GM23338 (cell line): ENCODE results near the gene MAP7D1. TPM values are rescaled to one million over a fixed set of nuclear protein-coding genes. Genes with fewer than 3 reads are reported as not detected.

Experiments
- ATAC-seq: fragments of 200-7000 bp; cut with Tn5 transposase; 3 replicates; pipeline ENCODE4 v1.9.1; 2020
- DNase-seq: peaks from one replicate; pipeline ENCODE4 v3.0.0-alpha.2; 2015; ENCODE audit warnings: low spot score
- H2AFZ ChIP-seq: fragments of 200-600 bp; sonication (generic); 2 replicates; pipeline ENCODE4 v1.8.0; 2016; ENCODE audit warnings: antibody characterized with exemption, mild to moderate bottlenecking, moderate library complexity
- H3F3A ChIP-seq: fragments of 200-600 bp; sonication (generic); replicated peaks from 2 replicates; pipeline ENCODE4 v1.8.0; 2017; ENCODE audit warnings: antibody characterized with exemption, mixed run types, low read depth
- H3K27ac ChIP-seq: fragments of 200-600 bp; sonication (generic); 2 replicates; pipeline ENCODE4 v1.6.1; 2016; ENCODE audit warnings: low read depth
- H3K27me3 ChIP-seq: fragments of 200-600 bp; sonication (generic); 2 replicates; pipeline ENCODE4 v1.8.0; 2016; ENCODE audit warnings: mild to moderate bottlenecking, mixed run types, moderate library complexity; ENCODE audit not compliant: insufficient read depth
- H3K36me3 ChIP-seq: fragments of 200-600 bp; sonication (generic); 2 replicates; pipeline ENCODE4 v1.8.0; 2016; ENCODE audit warnings: mild to moderate bottlenecking; ENCODE audit not compliant: insufficient read depth
- H3K4me1 ChIP-seq: fragments of 200-600 bp; sonication (generic); 2 replicates; pipeline ENCODE4 v1.8.0; 2016; ENCODE audit warnings: mild to moderate bottlenecking, moderate library complexity; ENCODE audit not compliant: insufficient read depth
- H3K4me2 ChIP-seq: fragments of 200-600 bp; sonication (generic); 2 replicates; pipeline ENCODE4 v1.7.1; 2017; ENCODE audit warnings: mixed run types
- H3K4me3 ChIP-seq: fragments of 200-600 bp; sonication (generic); 2 replicates; pipeline ENCODE4 v1.6.1; 2016; ENCODE audit warnings: mixed run types
- H3K79me2 ChIP-seq: fragments of 200-600 bp; sonication (generic); replicated peaks from 2 replicates; pipeline ENCODE4 v1.8.0; 2017; ENCODE audit warnings: mild to moderate bottlenecking; ENCODE audit not compliant: insufficient read depth
- H3K9me2 ChIP-seq: fragments of 200-600 bp; sonication (generic); 2 replicates; pipeline ENCODE4 v1.8.0; 2017; ENCODE audit not compliant: insufficient read depth
- H4K20me1 ChIP-seq: fragments of 200-600 bp; sonication (generic); replicated peaks from 2 replicates; pipeline ENCODE4 v1.8.0; 2017; ENCODE audit warnings: mild to moderate bottlenecking; ENCODE audit not compliant: insufficient read depth
- H3K27ac Mint-ChIP-seq: 2 replicates; pipeline ENCODE4 v1.8.0; 2020; ENCODE audit warnings: inconsistent platforms, mild to moderate bottlenecking, moderate library complexity, mixed read lengths
- H3K27me3 Mint-ChIP-seq: 3 replicates; pipeline ENCODE4 v1.8.0; 2022; ENCODE audit warnings: low read depth, mild to moderate bottlenecking, moderate library complexity, mixed read lengths, inconsistent platforms; ENCODE audit not compliant: insufficient read depth, poor library complexity
- H3K36me3 Mint-ChIP-seq: 3 replicates; pipeline ENCODE4 v1.8.0; 2021; ENCODE audit warnings: low read depth, mild to moderate bottlenecking, inconsistent platforms, moderate library complexity, mixed read lengths
- H3K4me1 Mint-ChIP-seq: 3 replicates; pipeline ENCODE4 v1.8.0; 2020; ENCODE audit warnings: mild to moderate bottlenecking, inconsistent platforms, mixed read lengths
- H3K4me3 Mint-ChIP-seq: 3 replicates; pipeline ENCODE4 v1.8.0; 2021; ENCODE audit warnings: moderate library complexity, mild to moderate bottlenecking, inconsistent platforms, mixed read lengths
- H3K9me3 Mint-ChIP-seq: 3 replicates; pipeline ENCODE4 v1.8.0; 2020; ENCODE audit warnings: moderate library complexity, mild to moderate bottlenecking, inconsistent platforms, mixed read lengths
- CREB1 ChIP-seq: fragments of 250-450 bp; sonication (Bioruptor Pico); IDR thresholded peaks from 2 replicates; pipeline ENCODE4 v1.5.0; 2020; ENCODE audit warnings: low read depth, mild to moderate bottlenecking, moderate library complexity
- EZH2phosphoT487 ChIP-seq: fragments of 200-600 bp; sonication (generic); IDR thresholded peaks from one replicate; pipeline ENCODE4 v1.8.1; 2018; ENCODE audit warnings: antibody characterized with exemption; ENCODE audit not compliant: unreplicated experiment
- JUNB ChIP-seq: IDR thresholded peaks from one replicate; pipeline ENCODE4 v1.6.1; 2016; ENCODE audit warnings: antibody characterized with exemption; ENCODE audit not compliant: unreplicated experiment
- STAT1 ChIP-seq: IDR thresholded peaks from one replicate; pipeline ENCODE4 v1.6.1; 2016; ENCODE audit warnings: antibody characterized with exemption; ENCODE audit not compliant: unreplicated experiment
- ZNF114 ChIP-seq: fragments of 250-450 bp; sonication (Bioruptor Pico); IDR thresholded peaks from 2 replicates; pipeline ENCODE4 v1.5.0; 2020; ENCODE audit warnings: mild to moderate bottlenecking, moderate library complexity
- polyA plus RNA-seq: library from polyadenylated mRNA; unstranded; fragments of >200 nt; fragmentation: Nextera tagmentation; extraction: Ambion mirVana; gene quantifications from 2 replicates; pipeline ENCODE4 v1.2.1, GENCODE V29; 2016
- total RNA-seq: library from RNA; depleted of rRNA; stranded (reverse); fragments of >200 nt; shearing (Covaris generic); gene quantifications from 2 replicates; pipeline ENCODE4 v1.2.3, GENCODE V29; 2014
- TF ChIP-seq, protein P1 (sequence below): fragments of 250-450 bp; sonication (Bioruptor Pico); IDR thresholded peaks from 2 replicates; pipeline ENCODE4 v1.5.0; 2020; ENCODE audit warnings: mild to moderate bottlenecking, moderate library complexity
- TF ChIP-seq, protein P2 (sequence below): IDR thresholded peaks from 2 replicates; pipeline ENCODE4 v1.6.1; 2016; ENCODE audit warnings: antibody characterized with exemption

MAP7D1 gene
- total and polyA plus RNA-seq, 2 experiments from 2014 or later, result 13.8 to 59.8 TPM

DNA sequence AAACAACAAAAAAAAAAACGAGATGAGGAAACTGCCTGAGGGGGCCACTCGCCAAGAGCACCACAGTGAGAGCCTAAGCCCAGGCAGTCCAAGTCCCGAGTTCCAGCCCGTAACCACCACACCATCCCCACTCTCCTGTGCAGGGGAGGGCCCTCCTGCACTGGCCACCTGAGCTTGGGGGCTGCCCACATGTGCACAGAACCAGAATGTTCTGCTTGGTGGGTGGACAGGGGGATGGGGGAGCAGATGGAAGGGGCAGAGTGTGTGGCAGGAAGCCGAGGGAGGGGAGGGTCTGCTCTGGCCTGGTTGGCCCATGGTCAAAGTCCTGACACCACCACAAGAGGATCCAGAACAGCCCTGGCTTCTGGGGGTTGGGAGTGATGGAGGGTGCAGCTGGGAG, 49.7 kb upstream of the MAP7D1 start (continued):
- TF ChIP-seq, protein P1, sequence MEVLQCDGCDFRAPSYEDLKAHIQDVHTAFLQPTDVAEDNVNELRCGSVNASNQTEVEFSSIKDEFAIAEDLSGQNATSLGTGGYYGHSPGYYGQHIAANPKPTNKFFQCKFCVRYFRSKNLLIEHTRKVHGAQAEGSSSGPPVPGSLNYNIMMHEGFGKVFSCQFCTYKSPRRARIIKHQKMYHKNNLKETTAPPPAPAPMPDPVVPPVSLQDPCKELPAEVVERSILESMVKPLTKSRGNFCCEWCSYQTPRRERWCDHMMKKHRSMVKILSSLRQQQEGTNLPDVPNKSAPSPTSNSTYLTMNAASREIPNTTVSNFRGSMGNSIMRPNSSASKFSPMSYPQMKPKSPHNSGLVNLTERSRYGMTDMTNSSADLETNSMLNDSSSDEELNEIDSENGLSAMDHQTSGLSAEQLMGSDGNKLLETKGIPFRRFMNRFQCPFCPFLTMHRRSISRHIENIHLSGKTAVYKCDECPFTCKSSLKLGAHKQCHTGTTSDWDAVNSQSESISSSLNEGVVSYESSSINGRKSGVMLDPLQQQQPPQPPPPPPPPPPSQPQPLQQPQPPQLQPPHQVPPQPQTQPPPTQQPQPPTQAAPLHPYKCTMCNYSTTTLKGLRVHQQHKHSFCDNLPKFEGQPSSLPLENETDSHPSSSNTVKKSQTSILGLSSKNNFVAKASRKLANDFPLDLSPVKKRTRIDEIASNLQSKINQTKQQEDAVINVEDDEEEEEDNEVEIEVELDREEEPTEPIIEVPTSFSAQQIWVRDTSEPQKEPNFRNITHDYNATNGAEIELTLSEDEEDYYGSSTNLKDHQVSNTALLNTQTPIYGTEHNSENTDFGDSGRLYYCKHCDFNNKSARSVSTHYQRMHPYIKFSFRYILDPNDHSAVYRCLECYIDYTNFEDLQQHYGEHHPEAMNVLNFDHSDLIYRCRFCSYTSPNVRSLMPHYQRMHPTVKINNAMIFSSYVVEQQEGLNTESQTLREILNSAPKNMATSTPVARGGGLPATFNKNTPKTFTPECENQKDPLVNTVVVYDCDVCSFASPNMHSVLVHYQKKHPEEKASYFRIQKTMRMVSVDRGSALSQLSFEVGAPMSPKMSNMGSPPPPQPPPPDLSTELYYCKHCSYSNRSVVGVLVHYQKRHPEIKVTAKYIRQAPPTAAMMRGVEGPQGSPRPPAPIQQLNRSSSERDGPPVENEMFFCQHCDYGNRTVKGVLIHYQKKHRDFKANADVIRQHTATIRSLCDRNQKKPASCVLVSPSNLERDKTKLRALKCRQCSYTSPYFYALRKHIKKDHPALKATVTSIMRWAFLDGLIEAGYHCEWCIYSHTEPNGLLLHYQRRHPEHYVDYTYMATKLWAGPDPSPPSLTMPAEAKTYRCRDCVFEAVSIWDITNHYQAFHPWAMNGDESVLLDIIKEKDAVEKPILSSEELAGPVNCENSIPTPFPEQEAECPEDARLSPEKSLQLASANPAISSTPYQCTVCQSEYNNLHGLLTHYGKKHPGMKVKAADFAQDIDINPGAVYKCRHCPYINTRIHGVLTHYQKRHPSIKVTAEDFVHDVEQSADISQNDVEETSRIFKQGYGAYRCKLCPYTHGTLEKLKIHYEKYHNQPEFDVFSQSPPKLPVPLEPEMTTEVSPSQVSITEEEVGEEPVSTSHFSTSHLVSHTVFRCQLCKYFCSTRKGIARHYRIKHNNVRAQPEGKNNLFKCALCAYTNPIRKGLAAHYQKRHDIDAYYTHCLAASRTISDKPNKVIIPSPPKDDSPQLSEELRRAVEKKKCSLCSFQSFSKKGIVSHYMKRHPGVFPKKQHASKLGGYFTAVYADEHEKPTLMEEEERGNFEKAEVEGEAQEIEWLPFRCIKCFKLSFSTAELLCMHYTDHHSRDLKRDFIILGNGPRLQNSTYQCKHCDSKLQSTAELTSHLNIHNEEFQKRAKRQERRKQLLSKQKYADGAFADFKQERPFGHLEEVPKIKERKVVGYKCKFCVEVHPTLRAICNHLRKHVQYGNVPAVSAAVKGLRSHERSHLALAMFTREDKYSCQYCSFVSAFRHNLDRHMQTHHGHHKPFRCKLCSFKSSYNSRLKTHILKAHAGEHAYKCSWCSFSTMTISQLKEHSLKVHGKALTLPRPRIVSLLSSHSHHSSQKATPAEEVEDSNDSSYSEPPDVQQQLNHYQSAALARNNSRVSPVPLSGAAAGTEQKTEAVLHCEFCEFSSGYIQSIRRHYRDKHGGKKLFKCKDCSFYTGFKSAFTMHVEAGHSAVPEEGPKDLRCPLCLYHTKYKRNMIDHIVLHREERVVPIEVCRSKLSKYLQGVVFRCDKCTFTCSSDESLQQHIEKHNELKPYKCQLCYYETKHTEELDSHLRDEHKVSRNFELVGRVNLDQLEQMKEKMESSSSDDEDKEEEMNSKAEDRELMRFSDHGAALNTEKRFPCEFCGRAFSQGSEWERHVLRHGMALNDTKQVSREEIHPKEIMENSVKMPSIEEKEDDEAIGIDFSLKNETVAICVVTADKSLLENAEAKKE, result no peak
- no peak for TF ChIP-seq ZNF114 (CRISPR knock-in tag)
- TF ChIP-seq CREB1 (CRISPR knock-in tag), result no peak

- ATAC-seq (no peak), DNase-seq (no peak)
- Histone ChIP-seq H3K36me3 (no peaks in the 10 kb centered on the region), H3K4me3 (no peak overlapping the region), H3K4me2 (no peak overlapping the region), H2AFZ (no peak overlapping the region), H3K27me3 (no peaks in the 10 kb centered on the region), H3K9me2 (no peaks in the 10 kb centered on the region), H3K4me1 (no peaks in the 10 kb centered on the region), H3K79me2 (no peaks in the 10 kb centered on the region), H3K27ac (no peak overlapping the region), H4K20me1 (no peaks in the 10 kb centered on the region), H3F3A (no peaks in the 10 kb centered on the region)
- Mint-ChIP-seq H3K4me3 (no peak overlapping the region), H3K27me3 (peaks cover 7% of the 10 kb centered on the region), H3K9me3 (no peaks in the 10 kb centered on the region), H3K27ac (no peak overlapping the region), H3K4me1 (no peaks in the 10 kb centered on the region; the same call in 2 of the 3 replicates), H3K36me3 (no peaks in the 10 kb centered on the region)
- TF ChIP-seq, protein P1, result no peak
- TF ChIP-seq JUNB, result no peak
- TF ChIP-seq EZH2phosphoT487, result no peak
- TF ChIP-seq ZNF114 (CRISPR knock-in tag), result no peak
- TF ChIP-seq CREB1 (CRISPR knock-in tag), result no peak
- TF ChIP-seq, protein P2, sequence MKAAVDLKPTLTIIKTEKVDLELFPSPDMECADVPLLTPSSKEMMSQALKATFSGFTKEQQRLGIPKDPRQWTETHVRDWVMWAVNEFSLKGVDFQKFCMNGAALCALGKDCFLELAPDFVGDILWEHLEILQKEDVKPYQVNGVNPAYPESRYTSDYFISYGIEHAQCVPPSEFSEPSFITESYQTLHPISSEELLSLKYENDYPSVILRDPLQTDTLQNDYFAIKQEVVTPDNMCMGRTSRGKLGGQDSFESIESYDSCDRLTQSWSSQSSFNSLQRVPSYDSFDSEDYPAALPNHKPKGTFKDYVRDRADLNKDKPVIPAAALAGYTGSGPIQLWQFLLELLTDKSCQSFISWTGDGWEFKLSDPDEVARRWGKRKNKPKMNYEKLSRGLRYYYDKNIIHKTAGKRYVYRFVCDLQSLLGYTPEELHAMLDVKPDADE, result no peak
- no peak for TF ChIP-seq STAT1
Observed at GRCh38 chr1:36107394-36107793, 48.6 kb upstream of the MAP7D1 start.
